Measurements from ENCODE around the gene GRHPR.

DNA sequence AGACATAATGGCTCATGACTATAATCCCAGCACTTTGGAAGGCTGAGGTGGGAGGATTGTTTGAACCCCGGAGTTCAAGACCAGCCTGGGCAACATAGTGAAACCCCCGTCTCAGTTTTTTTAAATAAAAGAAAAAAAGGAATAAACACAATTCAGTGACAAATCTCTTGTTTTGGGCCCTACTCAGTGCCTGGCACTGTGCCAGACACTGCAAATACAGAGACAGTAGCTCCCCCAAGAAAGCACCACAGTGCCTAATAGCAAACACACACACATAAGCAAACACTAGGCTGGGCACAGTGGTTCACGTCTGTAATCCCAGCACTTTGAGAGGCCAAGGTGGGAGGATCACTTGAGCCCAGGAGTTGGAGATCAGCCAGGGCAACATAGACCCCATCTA is 49.7 kb upstream of the GRHPR start:
- TF ChIP-seq EP300 (conservative IDR thresholded peaks at IDR 0.05; ENCODE audit: poor library complexity, severe bottlenecking) (no peak), MXI1 (conservative IDR thresholded peaks at IDR 0.05; ENCODE audit: poor library complexity, severe bottlenecking) (no peak), POLR2AphosphoS5 (IDR thresholded peaks at IDR 0.05) (no peak), EZH2 (IDR thresholded peaks at IDR 0.05; ENCODE audit: borderline replicate concordance, insufficient read depth, low read length, poor library complexity, severe bottlenecking) (no peak), REST (IDR thresholded peaks at IDR 0.05; ENCODE audit: borderline replicate concordance) (no peak), SMC3 (conservative IDR thresholded peaks at IDR 0.05; ENCODE audit: poor library complexity) (no peak)
- TF ChIP-seq, protein P1, sequence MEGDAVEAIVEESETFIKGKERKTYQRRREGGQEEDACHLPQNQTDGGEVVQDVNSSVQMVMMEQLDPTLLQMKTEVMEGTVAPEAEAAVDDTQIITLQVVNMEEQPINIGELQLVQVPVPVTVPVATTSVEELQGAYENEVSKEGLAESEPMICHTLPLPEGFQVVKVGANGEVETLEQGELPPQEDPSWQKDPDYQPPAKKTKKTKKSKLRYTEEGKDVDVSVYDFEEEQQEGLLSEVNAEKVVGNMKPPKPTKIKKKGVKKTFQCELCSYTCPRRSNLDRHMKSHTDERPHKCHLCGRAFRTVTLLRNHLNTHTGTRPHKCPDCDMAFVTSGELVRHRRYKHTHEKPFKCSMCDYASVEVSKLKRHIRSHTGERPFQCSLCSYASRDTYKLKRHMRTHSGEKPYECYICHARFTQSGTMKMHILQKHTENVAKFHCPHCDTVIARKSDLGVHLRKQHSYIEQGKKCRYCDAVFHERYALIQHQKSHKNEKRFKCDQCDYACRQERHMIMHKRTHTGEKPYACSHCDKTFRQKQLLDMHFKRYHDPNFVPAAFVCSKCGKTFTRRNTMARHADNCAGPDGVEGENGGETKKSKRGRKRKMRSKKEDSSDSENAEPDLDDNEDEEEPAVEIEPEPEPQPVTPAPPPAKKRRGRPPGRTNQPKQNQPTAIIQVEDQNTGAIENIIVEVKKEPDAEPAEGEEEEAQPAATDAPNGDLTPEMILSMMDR (IDR thresholded peaks at IDR 0.05; ENCODE audit: poor library complexity, severe bottlenecking): no peak
